Spleen (tissue), 7 donors: ENCODE data around the gene ZBTB49.

Experiments
- POLR2A ChIP-seq, 3 donors: fragments of 450-650 bp; IDR thresholded peaks; one replicate each; pipeline ENCODE4 v1.5.1; 2017; ENCODE audit warnings: antibody characterized with exemption in 3 of 3, mild to moderate bottlenecking in 1 of 3
- TF ChIP-seq, protein P1 (sequence below), 11 experiments: fragments of 200-600 bp in 7 of 11; fragments of 450-650 bp in 4 of 11; sonication (generic) in 4 of 11; IDR thresholded peaks in 8 of 11; conservative IDR thresholded peaks in 3 of 11; 1 replicate in 7 of 11; 2 replicates in 4 of 11; pipeline versions ENCODE4 v1.4.0 to v1.8.0; 2016 to 2021; ENCODE audit warnings: antibody characterized with exemption in 11 of 11, inconsistent platforms in 4 of 11, mild to moderate bottlenecking in 1 of 11
- donor health status: DM: no; HTN: no; CAD: no; lungs with moderate emphysema.
- donor health status: DM: no; HTN: no; CAD: no.
- donor health status: DM: no; HTN: no; CAD: no.

DNA sequence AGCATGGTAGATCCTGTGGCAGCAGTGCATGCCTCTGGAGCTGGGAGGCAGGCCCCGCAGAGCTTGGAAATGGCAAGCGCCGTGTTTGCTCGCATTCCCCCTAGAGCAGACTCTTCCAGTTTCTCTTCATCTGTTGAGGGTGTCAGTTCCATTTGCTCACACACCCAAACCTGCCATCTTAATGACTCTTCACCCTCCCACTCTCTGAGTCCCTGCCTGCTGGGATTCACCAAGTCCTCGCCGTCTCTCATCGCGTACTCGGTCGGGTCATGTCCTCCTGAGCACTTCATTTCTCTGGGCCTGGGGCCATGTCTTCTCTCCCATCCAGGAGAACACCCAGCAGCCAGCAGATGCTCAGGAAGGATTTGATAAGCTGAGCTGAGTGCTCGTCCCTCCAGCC is 16.9 kb downstream of the ZBTB49 start:
- TF ChIP-seq POLR2A (IDR thresholded peaks at IDR 0.05), result no peak
- TF ChIP-seq, protein P1, sequence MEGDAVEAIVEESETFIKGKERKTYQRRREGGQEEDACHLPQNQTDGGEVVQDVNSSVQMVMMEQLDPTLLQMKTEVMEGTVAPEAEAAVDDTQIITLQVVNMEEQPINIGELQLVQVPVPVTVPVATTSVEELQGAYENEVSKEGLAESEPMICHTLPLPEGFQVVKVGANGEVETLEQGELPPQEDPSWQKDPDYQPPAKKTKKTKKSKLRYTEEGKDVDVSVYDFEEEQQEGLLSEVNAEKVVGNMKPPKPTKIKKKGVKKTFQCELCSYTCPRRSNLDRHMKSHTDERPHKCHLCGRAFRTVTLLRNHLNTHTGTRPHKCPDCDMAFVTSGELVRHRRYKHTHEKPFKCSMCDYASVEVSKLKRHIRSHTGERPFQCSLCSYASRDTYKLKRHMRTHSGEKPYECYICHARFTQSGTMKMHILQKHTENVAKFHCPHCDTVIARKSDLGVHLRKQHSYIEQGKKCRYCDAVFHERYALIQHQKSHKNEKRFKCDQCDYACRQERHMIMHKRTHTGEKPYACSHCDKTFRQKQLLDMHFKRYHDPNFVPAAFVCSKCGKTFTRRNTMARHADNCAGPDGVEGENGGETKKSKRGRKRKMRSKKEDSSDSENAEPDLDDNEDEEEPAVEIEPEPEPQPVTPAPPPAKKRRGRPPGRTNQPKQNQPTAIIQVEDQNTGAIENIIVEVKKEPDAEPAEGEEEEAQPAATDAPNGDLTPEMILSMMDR (IDR thresholded peaks at IDR 0.05 in 8 of 11, conservative IDR thresholded peaks at IDR 0.05 in 3 of 11), result no peak
